SK-N-SH treated with all-trans-retinoic acid at 6 μM for 48 hours (cell line): ENCODE measurements around the gene FAM8A1.

Experiments
- BACH2 ChIP-seq: fragments of 250-450 bp; sonication (Bioruptor Pico); IDR thresholded peaks from 2 replicates; pipeline ENCODE4 v1.9.0; 2021; ENCODE audit warnings: mild to moderate bottlenecking, borderline replicate concordance
- CSDC2 ChIP-seq: fragments of 250-450 bp; sonication (Bioruptor Pico); IDR thresholded peaks from 2 replicates; pipeline ENCODE4 v1.5.0; 2020; ENCODE audit warnings: mild to moderate bottlenecking, moderate library complexity
- TOX ChIP-seq: fragments of 250-450 bp; sonication (Bioruptor Pico); IDR thresholded peaks from 2 replicates; pipeline ENCODE4 v1.8.0; 2021; ENCODE audit warnings: mild to moderate bottlenecking, moderate library complexity, borderline replicate concordance
- ZC3H10 ChIP-seq: fragments of 250-450 bp; sonication (Bioruptor Pico); IDR thresholded peaks from 2 replicates; pipeline ENCODE4 v1.5.1; 2021; ENCODE audit warnings: mild to moderate bottlenecking, moderate library complexity
- ZNF70 ChIP-seq: fragments of 450-650 bp; formaldehyde crosslinking; IDR thresholded peaks from 2 replicates; pipeline ENCODE4 v1.5.0; 2020; ENCODE audit warnings: mild to moderate bottlenecking, moderate library complexity
- TF ChIP-seq, protein P1 (sequence below): fragments of 250-450 bp; sonication (Bioruptor Pico); IDR thresholded peaks from 2 replicates; pipeline ENCODE4 v1.8.0; 2021; ENCODE audit warnings: low read depth, mild to moderate bottlenecking, moderate library complexity, borderline replicate concordance
- TF ChIP-seq, protein P2 (sequence below): fragments of 250-450 bp; sonication (Bioruptor Pico); IDR thresholded peaks from 2 replicates; pipeline ENCODE4 v1.5.1; 2020; ENCODE audit warnings: low read depth, mild to moderate bottlenecking, moderate library complexity

DNA sequence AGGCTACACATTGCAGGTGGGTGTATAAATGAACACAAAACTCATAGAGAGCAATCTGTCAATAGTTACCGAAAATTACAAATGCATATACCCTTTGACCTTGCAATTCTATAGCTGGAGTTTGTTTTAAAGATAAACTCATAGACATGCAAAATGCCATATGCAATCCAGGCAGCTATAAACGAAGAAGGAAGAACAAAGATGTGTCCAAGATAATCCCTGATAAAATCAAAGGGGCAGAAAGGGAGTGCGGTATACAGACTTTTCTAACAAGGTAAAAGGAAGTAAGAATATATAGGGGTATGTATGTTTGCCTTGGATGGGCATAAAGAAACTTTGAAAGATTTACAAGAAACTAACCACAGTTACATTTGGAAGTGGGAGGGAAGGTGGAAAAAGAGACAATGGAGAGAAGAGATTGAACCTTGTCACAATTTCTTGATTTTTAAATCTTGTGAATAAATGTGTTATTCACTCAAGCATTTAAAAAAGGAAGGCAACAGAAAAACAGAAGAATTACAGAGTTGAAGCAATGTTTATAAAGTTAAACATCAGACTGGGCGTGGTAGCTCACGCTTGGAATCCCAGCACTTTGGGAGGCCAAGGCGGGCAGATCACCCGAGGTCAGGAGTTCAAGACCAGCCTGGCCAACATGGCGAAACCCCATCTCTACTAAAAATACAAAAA lies 29.9 kb downstream of the FAM8A1 start:
- no peak for TF ChIP-seq TOX (CRISPR knock-in tag)
- TF ChIP-seq CSDC2 (CRISPR knock-in tag), result no peak
- TF ChIP-seq BACH2, result no peak
- TF ChIP-seq, protein P1, sequence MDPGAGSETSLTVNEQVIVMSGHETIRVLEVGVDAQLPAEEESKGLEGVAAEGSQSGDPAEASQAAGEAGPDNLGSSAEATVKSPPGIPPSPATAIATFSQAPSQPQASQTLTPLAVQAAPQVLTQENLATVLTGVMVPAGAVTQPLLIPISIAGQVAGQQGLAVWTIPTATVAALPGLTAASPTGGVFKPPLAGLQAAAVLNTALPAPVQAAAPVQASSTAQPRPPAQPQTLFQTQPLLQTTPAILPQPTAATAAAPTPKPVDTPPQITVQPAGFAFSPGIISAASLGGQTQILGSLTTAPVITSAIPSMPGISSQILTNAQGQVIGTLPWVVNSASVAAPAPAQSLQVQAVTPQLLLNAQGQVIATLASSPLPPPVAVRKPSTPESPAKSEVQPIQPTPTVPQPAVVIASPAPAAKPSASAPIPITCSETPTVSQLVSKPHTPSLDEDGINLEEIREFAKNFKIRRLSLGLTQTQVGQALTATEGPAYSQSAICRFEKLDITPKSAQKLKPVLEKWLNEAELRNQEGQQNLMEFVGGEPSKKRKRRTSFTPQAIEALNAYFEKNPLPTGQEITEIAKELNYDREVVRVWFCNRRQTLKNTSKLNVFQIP (CRISPR knock-in tag), result no peak
- TF ChIP-seq ZNF70 (CRISPR knock-in tag), result no peak
- no peak for TF ChIP-seq ZC3H10 (CRISPR knock-in tag)
- TF ChIP-seq, protein P2, sequence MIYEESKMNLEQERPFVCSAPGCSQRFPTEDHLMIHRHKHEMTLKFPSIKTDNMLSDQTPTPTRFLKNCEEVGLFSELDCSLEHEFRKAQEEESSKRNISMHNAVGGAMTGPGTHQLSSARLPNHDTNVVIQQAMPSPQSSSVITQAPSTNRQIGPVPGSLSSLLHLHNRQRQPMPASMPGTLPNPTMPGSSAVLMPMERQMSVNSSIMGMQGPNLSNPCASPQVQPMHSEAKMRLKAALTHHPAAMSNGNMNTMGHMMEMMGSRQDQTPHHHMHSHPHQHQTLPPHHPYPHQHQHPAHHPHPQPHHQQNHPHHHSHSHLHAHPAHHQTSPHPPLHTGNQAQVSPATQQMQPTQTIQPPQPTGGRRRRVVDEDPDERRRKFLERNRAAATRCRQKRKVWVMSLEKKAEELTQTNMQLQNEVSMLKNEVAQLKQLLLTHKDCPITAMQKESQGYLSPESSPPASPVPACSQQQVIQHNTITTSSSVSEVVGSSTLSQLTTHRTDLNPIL (CRISPR knock-in tag), result no peak
